GM21576 (cell line): ENCODE data around the gene OSBPL3.

Experiments
- ATAC-seq: cut with Tn5 transposase; IDR thresholded peaks from one replicate; pipeline ENCODE4 v1.9.1; 2021; ENCODE audit warnings: mild to moderate bottlenecking, moderate library complexity; ENCODE audit not compliant: unreplicated experiment

The OSBPL3 gene

DNA sequence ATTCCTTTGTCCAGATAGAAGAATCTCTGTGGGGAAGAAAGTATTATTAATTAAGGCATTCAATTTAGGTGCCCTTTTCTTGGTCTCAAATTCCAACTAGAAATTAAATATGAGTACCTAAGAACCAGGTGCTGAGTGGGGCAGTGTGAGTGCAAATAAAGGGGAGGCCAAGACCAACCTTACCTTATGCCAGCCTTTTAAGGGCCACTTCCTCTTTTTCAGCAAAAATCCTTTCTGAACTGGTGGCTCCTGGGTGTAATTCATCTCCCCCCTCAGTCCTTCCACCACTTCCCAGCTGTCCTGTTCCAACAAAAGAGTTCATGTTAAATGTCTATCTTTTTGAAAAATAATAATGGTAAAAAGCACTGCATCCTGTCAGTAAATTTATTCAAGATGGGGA, 108.2 kb downstream of the OSBPL3 start:
- peak; percentile 62 for ATAC-seq

- ATAC-seq: no peak
These were observed 109.2 kb downstream of the OSBPL3 start for GRCh38 chr7:24870766-24871165.

GRCh38 chr7:24869572-24869971, 110.4 kb downstream of the OSBPL3 start:
- no peak for ATAC-seq

DNA sequence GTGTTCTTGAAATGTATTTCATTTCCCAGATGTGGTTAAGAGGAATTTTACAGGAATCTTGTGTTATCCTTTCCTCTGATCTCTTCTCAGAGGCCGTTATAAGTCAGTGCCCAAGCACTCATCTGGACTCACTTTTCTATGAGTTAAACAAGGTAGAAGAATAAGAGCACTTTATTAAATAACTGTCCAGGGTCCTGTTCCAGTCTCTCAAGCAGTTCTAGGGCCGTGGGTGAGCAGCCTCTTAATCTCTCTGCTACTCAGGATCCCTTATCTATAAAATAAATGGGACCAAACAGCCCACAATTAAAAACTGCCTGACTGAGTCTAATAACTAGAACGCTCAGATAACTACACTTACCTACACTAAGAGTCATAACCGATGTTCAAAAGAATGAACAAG, 111.2 kb downstream of the OSBPL3 start:
- ATAC-seq: no peak

GRCh38 chr7:24866004-24866615, 113.9 kb downstream of the OSBPL3 start:
- no peak for ATAC-seq

DNA sequence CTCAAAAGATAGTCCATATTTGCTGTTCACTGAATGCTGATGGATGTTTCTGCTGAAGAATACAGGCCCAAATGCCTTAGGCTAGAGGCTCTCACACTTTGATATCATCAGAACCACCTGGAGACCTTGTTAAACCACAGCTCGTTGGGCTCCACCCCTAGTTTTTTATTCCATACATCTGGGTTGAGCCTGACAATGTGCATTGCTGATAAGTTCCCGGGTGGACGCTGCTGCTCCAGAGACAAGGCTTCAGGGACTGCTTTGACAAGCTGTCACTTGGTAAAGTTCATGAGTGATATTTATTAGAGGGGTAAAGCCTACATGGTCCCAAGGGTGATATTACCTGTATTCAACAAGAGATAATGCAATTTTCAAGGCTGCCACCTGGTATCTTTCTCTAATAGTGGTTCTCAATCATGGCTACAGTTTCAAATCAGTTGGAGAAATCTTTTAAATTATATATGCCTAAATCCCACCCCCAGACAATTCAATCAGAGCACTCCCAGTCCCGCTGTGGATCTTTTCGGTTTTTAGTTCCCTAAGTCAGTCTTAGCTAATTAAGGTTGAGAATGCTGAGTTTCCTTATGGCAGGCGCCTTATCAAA, 115.7 kb downstream of the OSBPL3 start:
- ATAC-seq: no peak

GRCh38 chr7:24863626-24864025, 116.4 kb downstream of the OSBPL3 start:
- ATAC-seq: no peak

DNA sequence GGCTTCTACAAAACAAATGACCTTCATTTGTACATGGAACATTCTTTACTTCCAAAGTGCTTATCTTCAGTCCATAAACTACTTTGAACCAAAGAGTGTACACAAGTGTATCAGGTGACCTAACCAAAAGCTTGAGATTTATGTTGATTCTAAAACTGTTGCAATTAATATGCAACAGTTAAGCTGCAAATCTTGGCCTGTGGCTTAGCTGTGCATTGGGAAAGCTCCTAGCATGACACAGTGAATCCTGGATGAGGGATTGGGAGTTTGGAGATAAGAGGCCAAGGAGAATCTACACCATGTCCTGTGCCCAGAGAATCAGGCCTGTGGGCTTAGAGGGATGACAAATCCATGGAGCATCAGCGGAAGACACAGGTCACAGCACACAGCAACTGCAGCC, 117.5 kb downstream of the OSBPL3 start:
- no peak for ATAC-seq

DNA sequence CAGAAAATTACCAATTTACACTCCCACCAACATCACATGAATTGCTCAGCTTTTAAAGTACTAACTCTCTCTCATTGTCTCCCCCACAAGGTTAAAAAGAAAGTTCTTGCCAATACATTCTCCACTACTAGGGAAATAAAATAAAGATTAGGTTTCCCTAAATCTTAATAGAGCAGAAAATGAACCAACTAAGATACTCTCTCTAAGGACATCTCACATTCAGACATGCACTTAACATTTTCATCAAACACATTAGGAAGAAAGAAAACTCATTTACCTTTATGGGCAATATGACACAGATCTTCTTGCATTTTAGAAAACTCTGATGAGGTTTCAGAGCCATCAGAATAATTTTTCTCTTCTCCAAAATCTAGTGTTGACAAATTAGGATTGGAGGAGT, 118.6 kb downstream of the OSBPL3 start:
- ATAC-seq: no peak

DNA sequence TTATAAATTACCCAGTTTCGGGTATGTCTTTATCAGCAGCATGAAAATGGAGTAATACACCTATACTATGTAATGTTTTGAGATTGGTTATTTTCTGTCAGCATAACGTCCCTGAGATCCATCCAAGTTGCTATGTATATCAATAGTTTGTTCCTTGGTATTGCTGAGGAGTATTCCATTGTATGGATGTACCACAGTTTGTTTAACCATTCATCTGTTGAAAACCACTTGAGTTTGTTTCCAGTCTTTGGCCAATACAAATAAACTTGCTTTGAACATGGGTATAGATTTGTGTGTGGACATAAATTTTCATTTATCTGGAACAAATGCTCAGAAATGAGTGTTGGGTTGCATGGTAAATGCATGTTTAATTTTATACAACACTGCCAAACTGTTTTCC, 119.4 kb downstream of the OSBPL3 start:
- no peak for ATAC-seq

DNA sequence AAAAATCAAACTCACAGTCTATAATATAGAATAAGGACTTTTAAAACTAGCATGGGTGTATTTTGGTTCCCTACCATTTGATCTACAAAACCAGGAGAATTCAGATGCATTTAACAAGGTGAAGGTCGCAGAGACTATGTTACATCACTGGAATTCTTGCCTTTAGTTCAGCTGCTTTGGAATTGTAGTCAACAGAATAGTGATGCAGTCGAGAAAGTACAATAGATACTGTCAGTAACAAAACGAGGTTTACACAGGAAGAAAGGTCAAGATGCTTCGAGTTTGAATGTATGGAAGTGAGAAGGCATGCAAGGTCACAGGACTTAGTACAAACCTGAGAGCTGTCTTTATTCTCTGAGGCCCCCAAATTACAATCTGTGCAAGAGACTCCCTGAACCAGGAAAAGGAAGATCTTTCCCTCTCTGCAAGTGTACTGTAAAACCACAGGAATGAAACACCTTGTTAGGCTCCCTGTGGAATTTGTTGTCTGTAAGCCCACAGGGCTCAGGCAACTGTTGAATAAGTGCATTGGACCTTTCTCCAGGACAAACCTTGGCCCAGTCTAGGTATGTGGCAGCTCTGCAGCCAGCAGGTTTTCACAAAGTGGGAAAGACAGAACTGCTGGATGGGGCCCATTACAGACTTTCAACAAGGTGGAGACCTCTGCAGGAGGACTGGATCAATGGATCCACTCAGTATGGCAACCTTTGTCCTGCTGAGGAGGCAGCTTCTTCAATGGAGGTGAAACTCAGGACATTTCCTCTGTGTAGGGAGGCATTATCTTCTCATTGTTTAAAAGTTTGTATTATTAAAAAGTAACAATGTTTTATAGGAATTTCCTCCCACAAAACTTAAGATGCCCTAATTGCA, 121.6 kb downstream of the OSBPL3 start:
- no peak for ATAC-seq

DNA sequence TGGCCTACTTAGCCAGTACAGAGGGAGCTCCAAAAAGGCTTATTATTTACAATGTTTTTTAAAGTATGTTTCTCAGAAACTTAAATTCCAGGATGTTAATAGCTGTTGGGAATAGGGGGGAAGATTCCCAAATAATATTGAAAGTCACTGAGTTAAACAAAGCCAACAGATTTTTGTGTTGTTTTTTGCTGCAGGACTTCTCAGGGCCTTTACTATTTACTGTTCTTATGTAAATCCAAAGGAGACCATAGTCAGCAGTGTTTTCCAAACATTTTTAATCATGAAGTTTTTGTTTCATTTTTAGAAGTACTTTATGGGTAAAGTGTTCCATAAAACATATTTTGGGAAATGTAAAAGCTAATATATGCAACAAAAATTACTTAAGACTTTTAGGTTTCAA, 122.4 kb downstream of the OSBPL3 start:
- ATAC-seq: no peak

DNA sequence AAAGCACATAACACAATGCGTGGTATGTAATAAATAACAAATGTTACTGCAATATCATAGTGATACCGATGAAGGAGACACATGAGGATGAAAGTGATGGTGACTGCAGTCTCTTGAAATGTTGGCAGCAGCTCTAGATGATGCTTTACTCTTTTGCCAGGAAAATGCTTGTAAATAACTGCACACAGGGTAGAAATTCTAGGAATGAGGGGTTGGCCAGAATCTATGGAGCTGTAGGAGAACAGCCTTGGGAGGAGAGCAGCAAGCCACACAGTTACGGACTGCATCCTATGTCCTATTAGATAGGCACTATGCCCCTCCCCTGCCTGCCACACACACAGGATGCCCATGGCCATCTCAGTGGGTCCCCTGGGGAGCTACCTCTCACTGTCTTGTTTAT, 125.1 kb downstream of the OSBPL3 start:
- no peak for ATAC-seq

DNA sequence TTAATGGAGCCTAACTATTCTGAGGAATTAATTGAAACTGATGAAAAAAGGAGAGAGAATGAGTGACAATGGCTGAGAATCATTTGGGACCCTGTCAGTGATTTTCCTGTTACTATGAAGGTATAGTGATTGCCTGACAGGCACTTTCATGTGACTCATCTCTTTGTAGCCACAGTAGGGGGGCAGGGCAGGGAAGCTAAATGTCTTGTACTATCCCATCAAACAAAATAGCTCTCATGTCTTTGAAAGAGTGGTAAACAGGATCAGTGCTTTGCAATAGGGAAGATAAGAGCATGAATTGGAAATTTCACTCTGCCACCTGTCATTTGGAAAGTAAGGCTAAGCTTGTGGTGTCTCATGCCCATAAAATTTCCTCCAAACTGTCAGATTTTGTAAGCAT, 128.2 kb downstream of the OSBPL3 start:
- no peak for ATAC-seq

GRCh38 chr7:24848878-24849277, 131.1 kb downstream of the OSBPL3 start:
- no peak for ATAC-seq

DNA sequence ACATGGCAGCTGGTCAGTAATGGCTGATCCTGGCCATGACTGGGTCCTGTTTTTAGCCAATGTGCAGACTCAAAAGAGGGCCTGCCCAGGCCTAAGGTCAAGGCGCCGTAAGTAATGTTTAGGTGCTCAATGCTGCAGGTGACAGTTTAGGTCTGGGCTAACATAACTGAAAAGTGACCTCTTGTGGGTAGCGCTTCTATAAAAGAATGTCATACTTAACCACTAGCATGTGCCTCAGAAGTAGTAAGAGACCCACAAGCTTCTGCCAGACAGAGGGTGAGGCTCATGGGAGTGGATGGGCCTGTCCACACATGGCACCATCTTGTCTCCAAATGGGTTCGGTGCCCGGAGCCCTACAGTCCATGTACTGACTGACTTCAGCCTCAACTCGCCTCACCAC, 132.2 kb downstream of the OSBPL3 start:
- no peak for ATAC-seq

- no peak for ATAC-seq
These were observed 136.1 kb downstream of the OSBPL3 start for GRCh38 chr7:24843821-24844434.

- peak; percentile 41 for ATAC-seq
These were observed 137.3 kb downstream of the OSBPL3 start for GRCh38 chr7:24842449-24843241.

DNA sequence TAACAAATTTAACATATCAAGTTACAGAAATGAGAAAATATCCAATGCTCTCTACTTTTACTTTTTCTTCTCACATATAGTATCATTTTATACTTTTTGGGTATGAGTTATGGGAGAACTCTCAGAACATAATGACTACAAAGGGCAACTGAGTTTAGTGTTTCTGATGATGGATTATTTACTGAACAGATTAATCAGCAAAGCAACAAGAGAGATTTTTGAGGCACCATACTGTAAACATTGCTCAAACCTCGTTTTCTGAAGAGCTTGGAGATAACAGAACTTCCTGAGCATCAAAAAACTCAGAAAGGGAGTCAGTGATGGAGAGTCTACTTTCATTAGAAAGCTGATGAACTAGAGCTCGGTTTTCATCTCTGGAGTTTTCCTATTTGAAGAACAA, 137.9 kb downstream of the OSBPL3 start:
- no peak for ATAC-seq

GRCh38 chr7:24840563-24840962, 139.4 kb downstream of the OSBPL3 start:
- ATAC-seq: no peak

- ATAC-seq: peak; percentile 70
These were observed 143.9 kb downstream of the OSBPL3 start for GRCh38 chr7:24836084-24836483.
